Heart left ventricle (tissue), 16 donors: ENCODE data around the gene BHLHA9. TPM values are rescaled to one million over a fixed set of nuclear protein-coding genes. Genes with fewer than 3 reads are reported as not detected.
A peak's percentile ranks its signal among the peaks of the same experiment; 100 is the strongest.

ENCODE experiments used
- ATAC-seq, 4 donors: fragments of 200-7000 bp; cut with Tn5 transposase; one replicate each; pipeline ENCODE4 v1.9.1; 2020 to 2022; ENCODE audit warnings: moderate library complexity in 4 of 4, mild to moderate bottlenecking in 3 of 4, moderate number of reproducible peaks in 1 of 4
- DNase-seq, 5 donors: peaks; one replicate each; pipeline ENCODE4 v3.0.0-alpha.2; 2020
- H3K27ac ChIP-seq, 12 donors: fragments of 200-600 bp; sonication (generic) in 4 of 12; one replicate each; pipeline versions ENCODE4 v1.5.0 to v1.8.0; 2016 to 2022; ENCODE audit warnings: mild to moderate bottlenecking in 2 of 12
- H3K27me3 ChIP-seq, 9 donors: fragments of 200-600 bp; sonication (generic) in 2 of 9; one replicate each; pipeline versions ENCODE4 v1.5.1 to v1.8.0; 2016 to 2022; ENCODE audit warnings: mild to moderate bottlenecking in 3 of 9
- H3K36me3 ChIP-seq, 9 donors: fragments of 200-600 bp; sonication (generic) in 2 of 9; one replicate each; pipeline versions ENCODE4 v1.5.0 to v1.8.0; 2018 to 2022; ENCODE audit warnings: mild to moderate bottlenecking in 2 of 9
- H3K4me1 ChIP-seq, 12 donors: fragments of 200-600 bp; sonication (generic) in 4 of 12; one replicate each; pipeline versions ENCODE4 v1.5.0 to v1.8.0; 2016 to 2022; ENCODE audit warnings: mild to moderate bottlenecking in 3 of 12
- H3K4me3 ChIP-seq, 12 donors: fragments of 200-600 bp; sonication (generic) in 4 of 12; one replicate each; pipeline versions ENCODE4 v1.5.0 to v1.8.0; 2017 to 2022; ENCODE audit warnings: mild to moderate bottlenecking in 9 of 12, moderate library complexity in 4 of 12
- H3K9me3 ChIP-seq, 12 donors: fragments of 200-600 bp; sonication (generic) in 4 of 12; one replicate each; pipeline versions ENCODE4 v1.5.0 to v1.8.0; 2016 to 2022; ENCODE audit warnings: mild to moderate bottlenecking in 1 of 12
- CTCF ChIP-seq, 12 donors: fragments of 200-600 bp; sonication (generic) in 4 of 12; IDR thresholded peaks; one replicate each; pipeline versions ENCODE4 v1.5.0 to v1.8.0; 2018 to 2022; ENCODE audit warnings: antibody characterized with exemption in 12 of 12, mild to moderate bottlenecking in 5 of 12
- POLR2A ChIP-seq, 2 donors: fragments of 450-650 bp; IDR thresholded peaks; one replicate each; pipeline ENCODE4 v1.6.1; 2017; ENCODE audit warnings: antibody characterized with exemption in 2 of 2, mild to moderate bottlenecking in 2 of 2, moderate library complexity in 2 of 2
- WGBS, 4 donors: extraction: QIAGEN DNeasy Blood & Tissue Kit in 2 of 4; methylation state at CpG; one replicate each; pipeline versions ENCODE4 v1.1.5 to v1.1.7; 2013 to 2018; 5-methylcytosine and 5-hydroxymethylcytosine counted together
- intact Hi-C, 10 donors: fragments of 100-400 bp; cut with DNase I; formaldehyde crosslinking; loops; one replicate each; pipeline versions ENCODE4 v1.11.1 to v1.14.2; 2022
- polyA plus RNA-seq, 2 donors: library from polyadenylated mRNA; stranded (reverse); fragments of 200-250 nt; gene quantifications; one replicate each; pipeline ENCODE4 v1.2.3, GENCODE V29; 2013
- total RNA-seq, 9 donors: library from RNA; depleted of rRNA in 2 of 9; stranded (reverse); fragments of >200 nt in 2 of 9; fragmentation: NEBNext Ultra II Directional in 3 of 9; extraction: Animal tissue kit (Norgen Biotek cat#: 25700) in 3 of 9; gene quantifications; one replicate each; pipeline versions ENCODE4 v1.1.0 to v1.2.4, GENCODE V29; 2016 to 2023
- donor health status: ischemic (EF 13 %, LVEDD 7.1; RV severe dilation, severe dysfunction).
- donor health status: healthy with polysubstance abuse.
- donor health status: DM: no; HTN: yes; CAD: no.
- donor health status: DM: no; HTN: no; CAD: no.
- donor health status: ischemic (EF 25% LVEDD 6.9; RV normal size, moderate dysfunction).
- donor health status: ischemic (EF 25% LVEDD 5.7; RV mildly dilated, moderate dysfunction).
- donor health status: healthy.
- donor health status: DM: yes; HTN: yes; CAD: no.
- donor health status: ischemic (EF 35%, LVEDD 5.7; RV mildly dilated, moderate dysfunction).
- donor health status: nonischemic (EF 11% LVEDD 7.7; RV severe dilation, severe dysfunction).
- donor health status: DM: yes; HTN: yes; CAD: no.
- donor health status: PGD.
- donor health status: ischemic (EF 29% LVEDD 5.4; RV normal size, mild dysfunction).
- donor health status: nonischemic (EF 23%, LVEDD 6.1; RV moderate dilation, normal function).

BHLHA9 gene
- total and polyA plus RNA-seq, 11 donors = not detected

DNA sequence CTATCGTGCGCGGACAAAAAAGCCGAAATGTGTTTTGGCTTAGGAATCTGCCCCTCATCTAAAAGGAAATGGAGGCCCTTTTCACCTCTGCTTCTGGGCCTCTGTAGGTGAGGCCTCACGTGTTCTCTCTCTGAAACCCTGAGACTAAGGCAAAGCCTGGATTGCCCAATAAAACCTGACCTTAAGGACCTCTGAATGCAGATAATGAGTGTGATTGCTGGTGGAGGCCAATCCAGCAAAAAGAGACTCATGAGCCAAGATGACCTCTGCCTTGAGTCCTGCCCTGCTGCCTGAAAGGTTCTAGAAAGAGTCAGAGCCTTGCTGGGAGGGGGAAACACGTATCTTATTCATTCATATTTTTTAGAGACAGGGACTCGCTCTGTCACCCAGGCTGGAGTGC lies 45.9 kb upstream of the BHLHA9 start:
- peaks cover under 1 to 25% (median 9%) of the 10 kb centered on the region in 9 donors for H3K27me3 ChIP-seq
- no peak for TF ChIP-seq POLR2A (IDR thresholded peaks at IDR 0.05)
- TF ChIP-seq CTCF (IDR thresholded peaks at IDR 0.05) = no peak
- WGBS, 4 donors = 79 to 96% (median 88%) methylated on average over 7 of the region's 7 CpGs
- no peak overlapping the region for H3K27ac ChIP-seq
- H3K9me3 ChIP-seq = no peaks in the 10 kb centered on the region
- intact Hi-C loops = no loop called here
- no peak for ATAC-seq
- no peak for DNase-seq
- H3K4me3 ChIP-seq = no peak overlapping the region
- H3K4me1 ChIP-seq = peaks cover 0 to 18% (median 9%) of the 10 kb centered on the region in 12 donors
- no peaks in the 10 kb centered on the region for H3K36me3 ChIP-seq

DNA sequence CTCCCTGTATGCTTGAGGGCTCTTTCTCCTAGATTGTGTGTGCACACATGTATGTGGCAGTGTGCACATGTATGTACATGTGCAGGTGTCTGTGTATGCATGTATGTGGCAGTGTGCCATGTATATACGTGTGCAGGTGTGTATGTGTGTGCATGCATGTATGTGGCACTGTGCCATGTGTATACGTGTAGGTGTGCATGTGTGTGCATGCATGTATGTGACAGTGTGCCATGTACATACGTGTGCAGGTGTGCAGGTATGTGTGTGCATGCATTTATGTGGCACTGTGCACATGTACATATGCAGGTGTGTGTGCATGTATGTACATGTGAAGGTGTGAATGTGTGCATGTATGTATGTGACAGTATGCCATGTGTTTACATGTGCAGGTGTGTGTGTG lies 43.9 kb upstream of the BHLHA9 start:
- no peak for DNase-seq
- 71 to 97% (median 77%) methylated on average over 3 of the region's 3 CpGs for WGBS, 4 donors

GRCh38 chr17:1227365-1227764 lies 42.9 kb upstream of the BHLHA9 start:
- intact Hi-C loops = no loop called here
- WGBS, 4 donors = 72 to 82% (median 78%) methylated on average over 5 of the region's 5 CpGs

More for the DNA sequence above, 43.9 kb upstream of the BHLHA9 start:
- Histone ChIP-seq H3K9me3 (no peaks in the 10 kb centered on the region), H3K4me1 (peaks cover 0 to 33% (median 13%) of the 10 kb centered on the region in 12 donors), H3K36me3 (no peaks in the 10 kb centered on the region), H3K27ac (no peak overlapping the region), H3K27me3 (peaks cover 9 to 45% (median 22%) of the 10 kb centered on the region in 9 donors), H3K4me3 (no peak overlapping the region)
- no peak for TF ChIP-seq CTCF (IDR thresholded peaks at IDR 0.05)
- ATAC-seq = no peak
- intact Hi-C loops = no loop called here

More at GRCh38 chr17:1227365-1227764, 42.9 kb upstream of the BHLHA9 start:
- no peak for ATAC-seq
- Histone ChIP-seq H3K9me3 (no peaks in the 10 kb centered on the region), H3K27ac (peak overlapping the region in 1 of 12 donors; percentile 84), H3K4me3 (peak overlapping the region in 7 of 12 donors; percentile 48 to 74 (median 64)), H3K36me3 (no peaks in the 10 kb centered on the region), H3K4me1 (peaks cover 0 to 40% (median 16%) of the 10 kb centered on the region in 12 donors), H3K27me3 (peaks cover 9 to 53% (median 24%) of the 10 kb centered on the region in 9 donors)
- DNase-seq = no peak
- TF ChIP-seq POLR2A (IDR thresholded peaks at IDR 0.05) (no peak), CTCF (IDR thresholded peaks at IDR 0.05) (no peak)
